Bone marrow (tissue), 2 donors: ENCODE measurements around the gene ALG3.

Experiments used
- DNase-seq, 2 donors: peaks; one replicate each; lab custom pipeline; 2025; lab: John Stamatoyannopoulos, UW

The ALG3 gene

GRCh38 chr3:184192889-184193288 is 55.9 kb downstream of the ALG3 start:
- no peak for DNase-seq
